ENCODE data around the gene KLHL10.
"Not testable (repeated sequence)": the region's sequence is repeated elsewhere in the genome, so short reads cannot be mapped to it uniquely, and the experiment has no call there.

The KLHL10 gene

DNA sequence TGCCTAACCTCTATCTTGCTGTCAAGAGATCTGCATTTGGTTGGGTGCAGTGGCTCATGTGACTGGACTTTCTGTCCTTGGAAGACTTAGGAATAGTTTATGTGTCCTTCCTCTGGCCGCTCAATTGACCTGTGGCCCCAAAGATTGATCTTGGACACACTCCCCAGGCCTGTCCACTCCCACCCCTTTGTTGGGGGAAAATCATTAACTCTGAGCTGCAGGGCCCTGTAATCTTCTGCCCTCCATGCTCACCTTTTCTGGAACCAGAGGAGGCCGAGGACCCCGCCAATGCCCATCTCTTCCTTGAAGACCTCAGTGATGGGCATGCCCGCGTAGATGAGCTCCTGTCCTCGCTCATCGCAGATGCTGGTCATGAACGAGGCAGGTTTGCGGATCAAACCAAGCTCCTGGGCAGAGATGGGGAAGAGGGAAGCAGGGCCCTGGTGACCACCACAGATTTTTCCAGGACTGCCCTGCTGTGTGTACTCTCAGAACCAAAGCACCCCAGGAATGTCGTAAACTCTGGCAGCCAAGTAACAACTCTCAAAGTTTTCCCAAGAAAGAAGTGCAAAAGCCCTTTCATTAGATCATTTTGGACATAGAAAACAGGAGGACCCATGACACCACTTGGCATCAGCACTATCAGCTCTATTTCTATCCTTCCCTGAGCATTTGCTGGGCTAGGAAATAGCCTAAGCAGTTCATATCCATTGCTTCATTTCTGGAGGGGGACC is 36.1 kb downstream of the KLHL10 start:
- Histone ChIP-seq H3K27ac (ENCODE audit: low read depth in 2 of 2, low read length in 2 of 2) (no peak overlapping the region), H3K27me3 (ENCODE audit: control insufficient read depth in 2 of 2, insufficient read depth in 2 of 2, low read length in 2 of 2) (no peaks in the 10 kb centered on the region), H3K9me3 (ENCODE audit: control insufficient read depth in 2 of 2, low read length in 2 of 2) (no peaks in the 10 kb centered on the region), H3K36me3 (ENCODE audit: control insufficient read depth in 2 of 2, insufficient read depth in 2 of 2, low read length in 2 of 2) (peaks cover 53 to 55% of the 10 kb centered on the region in 2 donors), H3K4me3 (ENCODE audit: low read length in 2 of 2) (no peak overlapping the region), H3K9ac (ENCODE audit: low read depth in 1 of 2, low read length in 2 of 2) (no peak overlapping the region), H3K4me1 (ENCODE audit: control insufficient read depth in 2 of 2, insufficient read depth in 2 of 2, low read length in 2 of 2) (no peaks in the 10 kb centered on the region)

GRCh38 chr17:41874293-41874670 is 36.7 kb downstream of the KLHL10 start:
- not testable (repeated sequence) for H3K27me3 ChIP-seq (ENCODE audit: control insufficient read depth in 2 of 2, insufficient read depth in 2 of 2, low read length in 2 of 2); H3K27ac ChIP-seq (ENCODE audit: low read depth in 2 of 2, low read length in 2 of 2); H3K4me1 ChIP-seq (ENCODE audit: control insufficient read depth in 2 of 2, insufficient read depth in 2 of 2, low read length in 2 of 2); H3K4me3 ChIP-seq (ENCODE audit: low read length in 2 of 2); H3K9ac ChIP-seq (ENCODE audit: low read depth in 1 of 2, low read length in 2 of 2); H3K9me3 ChIP-seq (ENCODE audit: control insufficient read depth in 2 of 2, low read length in 2 of 2)
- peaks cover 52 to 55% of the 10 kb centered on the region in 2 donors for H3K36me3 ChIP-seq (ENCODE audit: control insufficient read depth in 2 of 2, insufficient read depth in 2 of 2, low read length in 2 of 2)

GRCh38 chr17:41880130-41880529 is 42.5 kb downstream of the KLHL10 start:
- Histone ChIP-seq H3K4me1 (ENCODE audit: control insufficient read depth in 2 of 2, insufficient read depth in 2 of 2, low read length in 2 of 2) (no peaks in the 10 kb centered on the region), H3K27ac (ENCODE audit: low read depth in 2 of 2, low read length in 2 of 2) (no peak overlapping the region), H3K9ac (ENCODE audit: low read depth in 1 of 2, low read length in 2 of 2) (no peak overlapping the region), H3K36me3 (ENCODE audit: control insufficient read depth in 2 of 2, insufficient read depth in 2 of 2, low read length in 2 of 2) (peaks cover 39 to 56% of the 10 kb centered on the region in 2 donors), H3K27me3 (ENCODE audit: control insufficient read depth in 2 of 2, insufficient read depth in 2 of 2, low read length in 2 of 2) (no peaks in the 10 kb centered on the region), H3K9me3 (ENCODE audit: control insufficient read depth in 2 of 2, low read length in 2 of 2) (no peaks in the 10 kb centered on the region), H3K4me3 (ENCODE audit: low read length in 2 of 2) (no peak overlapping the region)

DNA sequence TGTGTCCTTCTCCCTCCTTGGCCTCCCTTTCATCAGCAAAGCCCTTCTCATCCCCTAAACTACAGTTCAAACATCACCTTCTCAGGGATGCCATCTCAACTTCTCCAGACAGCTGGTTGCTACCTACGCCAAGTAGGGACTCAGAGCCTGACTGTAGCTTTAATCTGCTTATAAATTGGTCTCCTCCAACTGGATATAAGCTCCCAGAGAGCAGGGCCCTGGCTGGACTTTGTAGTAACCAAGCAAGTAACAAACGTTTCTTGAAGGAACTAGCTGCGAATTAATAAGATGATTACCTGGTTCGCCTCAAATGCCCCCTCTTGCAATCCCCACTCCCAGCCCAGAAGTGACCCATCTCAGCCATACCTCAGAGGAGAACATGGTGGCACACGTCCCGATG is 45.1 kb downstream of the KLHL10 start:
- Histone ChIP-seq H3K4me3 (ENCODE audit: low read length in 2 of 2) (no peak overlapping the region), H3K27me3 (ENCODE audit: control insufficient read depth in 2 of 2, insufficient read depth in 2 of 2, low read length in 2 of 2) (no peaks in the 10 kb centered on the region), H3K9ac (ENCODE audit: low read depth in 1 of 2, low read length in 2 of 2) (no peak overlapping the region), H3K27ac (ENCODE audit: low read depth in 2 of 2, low read length in 2 of 2) (no peak overlapping the region), H3K36me3 (ENCODE audit: control insufficient read depth in 2 of 2, insufficient read depth in 2 of 2, low read length in 2 of 2) (peaks cover 59 to 78% of the 10 kb centered on the region in 2 donors), H3K9me3 (ENCODE audit: control insufficient read depth in 2 of 2, low read length in 2 of 2) (no peaks in the 10 kb centered on the region), H3K4me1 (ENCODE audit: control insufficient read depth in 2 of 2, insufficient read depth in 2 of 2, low read length in 2 of 2) (no peaks in the 10 kb centered on the region)

DNA sequence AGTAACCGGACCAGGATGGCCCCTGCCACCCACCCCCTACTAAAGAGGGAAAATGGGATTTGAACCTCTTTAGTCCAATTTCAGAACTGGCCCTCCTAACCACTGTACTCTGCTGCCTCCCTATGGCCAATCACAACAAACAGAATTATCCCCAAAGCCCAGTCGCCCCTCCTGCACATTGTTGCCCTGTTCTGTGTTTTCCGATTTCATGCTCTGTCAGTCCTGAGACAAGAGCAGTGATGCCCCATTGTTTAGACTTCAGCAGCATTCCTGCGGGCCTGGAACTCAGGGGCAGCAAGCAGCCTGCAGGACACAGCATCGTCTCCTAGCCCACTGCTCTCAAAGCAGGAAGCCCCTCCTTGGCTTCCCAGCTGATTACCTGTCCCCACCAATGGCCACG is 48.1 kb downstream of the KLHL10 start:
- Histone ChIP-seq H3K27ac (ENCODE audit: low read depth in 2 of 2, low read length in 2 of 2) (no peak overlapping the region), H3K36me3 (ENCODE audit: control insufficient read depth in 2 of 2, insufficient read depth in 2 of 2, low read length in 2 of 2) (peaks cover 59 to 69% of the 10 kb centered on the region in 2 donors), H3K9me3 (ENCODE audit: control insufficient read depth in 2 of 2, low read length in 2 of 2) (no peaks in the 10 kb centered on the region)

DNA sequence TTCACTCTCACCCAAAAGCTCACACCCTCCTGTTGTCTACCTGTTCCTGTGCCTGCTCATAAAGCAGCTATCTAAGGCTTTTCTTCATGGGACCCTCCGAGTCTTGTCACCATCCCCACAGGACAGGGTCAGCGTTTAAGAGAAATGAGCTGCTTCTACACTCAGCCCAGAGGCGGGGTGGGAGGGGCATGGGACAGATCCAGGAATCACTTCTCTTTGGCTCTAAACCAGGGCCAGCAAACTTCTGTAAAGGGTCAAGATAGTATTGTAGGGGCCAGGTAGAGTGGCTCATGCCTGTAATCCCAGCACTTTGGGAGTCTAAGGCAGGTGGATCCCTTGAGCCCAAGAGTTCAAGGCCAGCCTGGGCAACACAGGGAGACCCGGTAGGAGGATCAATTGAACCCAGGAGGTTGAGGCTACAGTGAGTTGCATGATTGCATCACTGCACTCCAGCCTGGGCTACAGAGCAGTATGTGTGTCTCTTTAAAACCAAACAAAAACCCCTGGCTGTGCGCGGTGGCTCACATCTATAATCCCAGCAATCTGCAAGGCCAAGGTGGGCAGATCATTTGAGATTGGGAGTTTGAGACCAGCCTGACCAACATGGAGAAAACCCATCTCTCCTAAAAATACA is 50.8 kb downstream of the KLHL10 start:
- H3K4me1 ChIP-seq (ENCODE audit: control insufficient read depth in 2 of 2, insufficient read depth in 2 of 2, low read length in 2 of 2) = no peaks in the 10 kb centered on the region
- no peak overlapping the region for H3K9ac ChIP-seq (ENCODE audit: low read depth in 1 of 2, low read length in 2 of 2)
- no peaks in the 10 kb centered on the region for H3K27me3 ChIP-seq (ENCODE audit: control insufficient read depth in 2 of 2, insufficient read depth in 2 of 2, low read length in 2 of 2)
- H3K4me3 ChIP-seq (ENCODE audit: low read length in 2 of 2) = no peak overlapping the region
- peaks cover 69 to 72% of the 10 kb centered on the region in 2 donors for H3K36me3 ChIP-seq (ENCODE audit: control insufficient read depth in 2 of 2, insufficient read depth in 2 of 2, low read length in 2 of 2)
- H3K27ac ChIP-seq (ENCODE audit: low read depth in 2 of 2, low read length in 2 of 2) = no peak overlapping the region
- no peaks in the 10 kb centered on the region for H3K9me3 ChIP-seq (ENCODE audit: control insufficient read depth in 2 of 2, low read length in 2 of 2)

More for the DNA sequence above, 48.1 kb downstream of the KLHL10 start:
- no peak overlapping the region for H3K4me3 ChIP-seq (ENCODE audit: low read length in 2 of 2)
- no peaks in the 10 kb centered on the region for H3K27me3 ChIP-seq (ENCODE audit: control insufficient read depth in 2 of 2, insufficient read depth in 2 of 2, low read length in 2 of 2)
- no peak overlapping the region for H3K9ac ChIP-seq (ENCODE audit: low read depth in 1 of 2, low read length in 2 of 2)
- no peaks in the 10 kb centered on the region for H3K4me1 ChIP-seq (ENCODE audit: control insufficient read depth in 2 of 2, insufficient read depth in 2 of 2, low read length in 2 of 2)

DNA sequence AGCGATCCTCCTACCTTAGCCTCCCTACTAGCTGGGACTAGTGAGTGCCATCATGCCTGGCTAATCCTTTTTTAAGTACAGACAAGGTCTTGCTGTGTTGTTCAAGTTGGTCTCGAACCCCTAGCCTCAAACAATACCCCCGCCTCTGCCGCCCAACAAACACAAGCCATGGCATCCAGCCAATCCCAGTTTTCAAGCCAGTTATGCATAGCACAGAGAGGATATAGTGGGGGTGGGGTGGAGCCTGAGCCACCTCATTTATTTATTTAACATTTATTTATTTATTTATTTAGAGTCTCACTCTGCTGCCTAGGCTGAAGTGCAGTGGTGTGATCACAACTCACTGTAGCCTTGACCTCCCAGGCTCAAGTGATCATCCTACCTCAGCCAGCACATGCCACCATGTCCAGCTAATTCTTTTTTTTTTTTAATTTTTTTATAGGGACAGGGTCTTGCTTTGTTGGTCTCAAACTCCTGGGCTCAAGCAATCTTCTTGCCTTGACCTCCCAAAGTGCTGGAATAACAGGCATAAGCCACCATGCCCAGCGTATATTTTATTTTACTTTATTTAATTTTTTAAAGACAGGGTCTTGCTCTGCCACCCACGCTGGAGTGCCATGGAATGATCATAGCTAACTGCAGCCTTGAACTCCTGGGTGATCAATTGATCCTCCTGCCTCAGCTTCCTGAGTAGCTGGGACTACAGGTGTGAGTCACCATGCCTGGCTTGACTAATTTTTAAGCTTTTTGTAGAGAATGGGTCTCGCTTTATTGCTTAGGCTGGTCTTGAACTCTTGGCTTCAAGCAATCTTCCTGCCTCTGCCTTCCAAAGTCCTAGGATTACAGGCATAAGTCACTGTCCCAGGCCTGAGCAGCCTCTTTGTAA is 53.8 kb downstream of the KLHL10 start:
- no peak overlapping the region for H3K9ac ChIP-seq (ENCODE audit: low read depth in 1 of 2, low read length in 2 of 2)
- no peaks in the 10 kb centered on the region for H3K27me3 ChIP-seq (ENCODE audit: control insufficient read depth in 2 of 2, insufficient read depth in 2 of 2, low read length in 2 of 2)
- no peaks in the 10 kb centered on the region for H3K9me3 ChIP-seq (ENCODE audit: control insufficient read depth in 2 of 2, low read length in 2 of 2)
- no peak overlapping the region for H3K27ac ChIP-seq (ENCODE audit: low read depth in 2 of 2, low read length in 2 of 2)
- peaks cover 69% of the 10 kb centered on the region in 2 donors for H3K36me3 ChIP-seq (ENCODE audit: control insufficient read depth in 2 of 2, insufficient read depth in 2 of 2, low read length in 2 of 2)
- H3K4me1 ChIP-seq (ENCODE audit: control insufficient read depth in 2 of 2, insufficient read depth in 2 of 2, low read length in 2 of 2) = no peaks in the 10 kb centered on the region
- no peak overlapping the region for H3K4me3 ChIP-seq (ENCODE audit: low read length in 2 of 2)

DNA sequence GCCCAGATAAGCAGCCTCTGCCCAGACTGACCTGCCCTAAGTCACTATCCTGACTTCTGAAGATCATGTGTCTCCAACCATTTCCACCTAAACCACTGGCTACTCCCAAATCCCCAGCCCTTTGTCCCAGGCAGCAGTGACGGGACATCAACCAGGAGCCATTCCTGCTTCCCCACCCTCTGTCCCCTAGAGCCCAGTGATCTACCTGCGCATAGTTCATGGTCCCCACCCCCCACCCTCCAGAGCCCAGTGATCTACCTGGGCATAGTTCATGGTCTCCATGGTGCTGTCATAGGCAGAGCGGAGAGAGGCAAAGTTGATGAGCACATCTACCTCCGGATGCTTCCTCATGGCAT is 54.4 kb downstream of the KLHL10 start:
- H3K27ac ChIP-seq (ENCODE audit: low read depth in 2 of 2, low read length in 2 of 2) = no peak overlapping the region
- no peaks in the 10 kb centered on the region for H3K4me1 ChIP-seq (ENCODE audit: control insufficient read depth in 2 of 2, insufficient read depth in 2 of 2, low read length in 2 of 2)
- H3K4me3 ChIP-seq (ENCODE audit: low read length in 2 of 2) = no peak overlapping the region
- peaks cover 69 to 73% of the 10 kb centered on the region in 2 donors for H3K36me3 ChIP-seq (ENCODE audit: control insufficient read depth in 2 of 2, insufficient read depth in 2 of 2, low read length in 2 of 2)
- no peaks in the 10 kb centered on the region for H3K27me3 ChIP-seq (ENCODE audit: control insufficient read depth in 2 of 2, insufficient read depth in 2 of 2, low read length in 2 of 2)
- H3K9me3 ChIP-seq (ENCODE audit: control insufficient read depth in 2 of 2, low read length in 2 of 2) = no peaks in the 10 kb centered on the region
- H3K9ac ChIP-seq (ENCODE audit: low read depth in 1 of 2, low read length in 2 of 2) = no peak overlapping the region

DNA sequence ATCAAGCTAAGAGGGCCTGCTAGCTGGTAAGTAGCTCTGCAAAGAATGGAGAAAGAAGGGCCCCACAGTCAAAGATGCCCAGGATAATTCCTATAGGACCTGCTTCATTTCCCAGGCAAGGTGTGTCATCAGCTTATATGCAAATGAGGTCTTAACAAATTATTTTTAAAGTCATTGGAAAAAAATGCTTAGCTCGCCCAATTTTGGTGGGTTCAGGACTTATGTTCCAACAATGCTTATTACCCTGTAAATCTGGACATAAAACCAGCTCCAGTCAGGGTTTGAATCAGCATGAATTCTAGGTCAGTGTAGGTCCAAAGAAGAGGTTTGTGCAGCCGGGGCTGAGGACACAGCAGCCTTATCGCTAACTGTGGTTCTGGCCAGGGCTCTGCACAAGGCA is 55.8 kb downstream of the KLHL10 start:
- H3K27ac ChIP-seq (ENCODE audit: low read depth in 2 of 2, low read length in 2 of 2) = no peak overlapping the region
- no peaks in the 10 kb centered on the region for H3K27me3 ChIP-seq (ENCODE audit: control insufficient read depth in 2 of 2, insufficient read depth in 2 of 2, low read length in 2 of 2)
- H3K36me3 ChIP-seq (ENCODE audit: control insufficient read depth in 2 of 2, insufficient read depth in 2 of 2, low read length in 2 of 2) = peaks cover 70 to 73% of the 10 kb centered on the region in 2 donors
- no peaks in the 10 kb centered on the region for H3K4me1 ChIP-seq (ENCODE audit: control insufficient read depth in 2 of 2, insufficient read depth in 2 of 2, low read length in 2 of 2)
- no peak overlapping the region for H3K4me3 ChIP-seq (ENCODE audit: low read length in 2 of 2)
- no peaks in the 10 kb centered on the region for H3K9me3 ChIP-seq (ENCODE audit: control insufficient read depth in 2 of 2, low read length in 2 of 2)
- no peak overlapping the region for H3K9ac ChIP-seq (ENCODE audit: low read depth in 1 of 2, low read length in 2 of 2)

GRCh38 chr17:41894791-41895331 is 57.2 kb downstream of the KLHL10 start:
- H3K4me1 ChIP-seq (ENCODE audit: control insufficient read depth in 2 of 2, insufficient read depth in 2 of 2, low read length in 2 of 2) = no peaks in the 10 kb centered on the region
- H3K36me3 ChIP-seq (ENCODE audit: control insufficient read depth in 2 of 2, insufficient read depth in 2 of 2, low read length in 2 of 2) = peaks cover 66 to 73% of the 10 kb centered on the region in 2 donors
- no peak overlapping the region for H3K27ac ChIP-seq (ENCODE audit: low read depth in 2 of 2, low read length in 2 of 2)
- no peaks in the 10 kb centered on the region for H3K27me3 ChIP-seq (ENCODE audit: control insufficient read depth in 2 of 2, insufficient read depth in 2 of 2, low read length in 2 of 2)
- no peaks in the 10 kb centered on the region for H3K9me3 ChIP-seq (ENCODE audit: control insufficient read depth in 2 of 2, low read length in 2 of 2)
- no peak overlapping the region for H3K9ac ChIP-seq (ENCODE audit: low read depth in 1 of 2, low read length in 2 of 2)
- H3K4me3 ChIP-seq (ENCODE audit: low read length in 2 of 2) = no peak overlapping the region

Data from mucosa of rectum (tissue), 2 donors.